Measurements from ENCODE around the gene USP32.

USP32 gene

DNA sequence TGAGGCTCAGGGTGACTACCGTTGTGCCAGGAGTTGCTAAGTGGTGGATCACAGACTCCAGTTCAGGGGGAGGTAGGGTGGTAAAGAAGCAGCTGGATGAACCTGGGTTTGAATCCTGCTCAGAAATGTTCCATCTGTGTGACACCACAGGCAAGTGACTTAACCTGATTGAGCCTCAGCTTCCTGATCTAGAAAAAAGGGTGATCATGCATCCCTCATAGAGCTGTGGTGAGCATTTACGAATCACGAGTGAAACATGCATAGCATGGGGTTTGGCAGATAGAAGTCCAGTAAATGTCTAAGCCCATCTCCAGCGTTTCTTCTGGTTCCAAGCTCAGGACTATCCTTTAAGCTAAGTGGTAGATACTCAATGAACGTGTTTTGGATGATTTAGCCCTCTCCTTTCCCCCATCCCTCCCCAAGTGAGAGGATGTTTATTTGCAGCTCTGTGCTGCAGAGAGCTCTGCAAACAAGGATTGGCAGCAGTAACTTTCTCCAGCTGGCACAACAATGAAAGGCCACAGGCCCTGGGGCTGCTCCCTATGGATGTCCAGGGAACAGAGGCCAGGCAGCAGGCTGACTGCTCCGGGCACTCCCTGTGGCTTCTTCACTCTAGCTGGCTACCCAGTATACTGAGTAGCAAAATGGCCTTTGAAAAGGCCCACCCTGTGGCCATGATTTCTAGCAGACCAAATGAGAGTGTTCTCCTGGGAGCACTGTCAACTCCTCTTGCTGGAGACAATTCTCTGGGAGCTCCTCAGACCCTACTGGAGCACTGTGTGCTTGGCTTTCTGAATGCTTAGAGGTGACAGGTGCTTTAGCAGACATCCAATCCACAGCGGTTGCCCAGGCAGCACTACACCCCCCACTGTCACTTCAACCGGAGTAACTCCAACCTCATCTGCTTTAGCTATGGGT is 220.8 kb downstream of the USP32 start:
- DNase-seq = peak; percentile 25

DNA sequence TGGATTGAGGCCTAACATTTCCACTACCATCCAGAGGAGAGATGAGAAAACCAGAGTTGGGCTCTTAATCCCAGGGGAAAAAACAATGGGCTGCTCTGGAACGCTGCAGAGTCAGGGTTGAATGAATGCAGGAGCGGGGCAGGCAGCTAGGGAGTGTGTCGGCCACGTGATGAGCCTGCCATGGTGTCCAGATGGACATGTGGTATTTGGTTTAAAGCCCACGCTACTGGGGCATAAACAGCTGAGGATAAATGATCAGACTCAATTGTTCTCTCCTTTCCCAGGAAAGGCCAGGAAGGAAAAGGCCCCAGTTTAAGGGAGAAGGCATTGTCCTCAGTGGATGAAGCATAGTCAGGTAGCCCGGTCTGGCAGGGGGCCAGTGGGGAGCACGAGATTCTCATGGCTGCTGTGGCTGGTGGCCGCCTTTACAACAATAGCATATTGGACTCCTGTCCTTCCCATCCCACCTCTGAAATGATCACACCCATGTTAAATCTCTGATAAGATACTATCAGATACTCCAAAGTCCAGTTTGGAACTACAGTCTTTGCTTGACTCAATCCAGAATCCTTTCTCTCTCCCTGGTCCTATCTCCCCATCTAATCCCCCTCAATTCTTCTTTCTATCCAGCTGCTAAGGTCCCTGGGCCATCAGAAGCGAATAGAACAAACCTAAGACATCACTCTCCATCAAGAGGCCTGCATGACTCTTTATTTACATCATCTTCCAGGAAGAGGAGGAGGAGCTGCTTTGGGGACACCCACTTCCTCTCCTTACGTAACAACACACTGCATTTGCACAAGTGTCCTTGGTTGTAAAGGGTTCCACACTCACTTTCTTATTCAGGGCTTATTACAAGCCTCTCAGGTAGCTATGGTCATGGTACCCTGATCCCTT is 221.8 kb downstream of the USP32 start:
- DNase-seq = peak; percentile 57

DNA sequence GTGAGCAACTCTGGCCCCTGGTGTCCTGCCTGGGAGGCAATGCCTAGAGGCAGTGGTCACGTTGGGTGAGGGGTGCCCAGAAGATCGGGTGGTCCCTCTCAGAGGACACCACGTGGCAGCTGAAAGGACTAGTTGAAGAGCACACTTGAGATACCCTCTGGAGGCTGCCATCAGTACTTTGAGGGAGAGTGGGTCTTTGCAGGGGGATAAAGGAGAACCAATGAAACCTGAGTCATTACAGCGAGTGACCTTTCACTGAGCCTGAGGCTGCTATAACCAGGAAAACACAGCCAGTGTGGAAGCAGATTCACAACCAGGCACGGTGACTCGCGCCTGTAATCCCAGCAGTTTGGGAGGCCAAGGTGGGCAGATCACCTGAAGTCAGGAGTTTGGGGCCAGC is 223.3 kb downstream of the USP32 start:
- DNase-seq = no peak

DNA sequence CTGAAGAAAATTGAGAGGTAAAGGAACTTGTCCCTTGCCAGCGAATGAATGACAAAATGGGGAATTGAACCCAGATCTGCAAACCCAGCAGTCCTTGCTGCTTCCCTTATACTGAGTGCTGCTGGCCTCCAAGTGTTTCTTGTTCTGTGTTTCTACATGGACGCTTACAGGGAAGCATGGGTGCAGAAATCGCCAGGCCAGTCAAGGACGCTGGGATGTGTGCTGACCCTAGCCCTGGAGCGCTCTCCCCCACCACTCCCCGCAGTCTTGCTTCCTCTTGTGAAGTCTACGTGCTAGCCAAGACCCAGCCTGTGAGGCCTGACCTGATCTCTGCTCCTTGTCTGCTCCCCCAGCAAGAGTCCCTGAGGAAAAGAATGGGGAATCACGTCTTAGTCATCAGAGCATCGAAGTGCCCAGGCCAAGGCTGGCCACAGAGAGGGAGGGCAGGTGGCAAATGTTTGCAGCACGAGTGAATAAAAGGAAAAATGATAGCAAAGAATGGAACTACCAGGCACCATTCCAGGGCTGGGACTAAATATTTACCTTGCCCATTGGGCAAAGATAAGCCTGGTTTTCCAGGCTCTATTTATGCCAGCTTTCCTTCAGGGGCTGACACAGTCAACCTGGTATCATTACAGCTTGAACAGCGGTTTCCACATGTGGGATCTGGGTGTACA is 224.7 kb downstream of the USP32 start:
- no peak for DNase-seq

DNA sequence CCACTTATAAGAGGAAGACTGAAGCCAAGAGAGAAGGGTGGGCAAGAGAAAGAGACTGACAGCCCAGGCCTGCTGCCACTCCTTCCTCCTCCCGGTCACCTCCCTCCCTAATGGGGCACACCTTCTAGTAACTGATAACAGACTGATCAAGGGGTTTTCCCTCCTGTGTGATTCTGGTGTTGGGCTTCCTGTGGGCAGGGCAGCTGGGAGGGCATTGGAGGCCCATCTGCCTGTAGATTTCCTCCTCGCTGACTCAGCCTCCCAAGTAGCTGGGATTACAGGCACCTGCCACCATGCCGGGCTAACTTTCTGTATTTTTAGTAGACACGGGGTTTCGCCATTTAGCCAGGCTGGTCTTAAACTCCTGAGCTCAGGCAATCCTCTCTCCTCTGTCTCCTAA is 226.0 kb downstream of the USP32 start:
- no peak for DNase-seq

DNA sequence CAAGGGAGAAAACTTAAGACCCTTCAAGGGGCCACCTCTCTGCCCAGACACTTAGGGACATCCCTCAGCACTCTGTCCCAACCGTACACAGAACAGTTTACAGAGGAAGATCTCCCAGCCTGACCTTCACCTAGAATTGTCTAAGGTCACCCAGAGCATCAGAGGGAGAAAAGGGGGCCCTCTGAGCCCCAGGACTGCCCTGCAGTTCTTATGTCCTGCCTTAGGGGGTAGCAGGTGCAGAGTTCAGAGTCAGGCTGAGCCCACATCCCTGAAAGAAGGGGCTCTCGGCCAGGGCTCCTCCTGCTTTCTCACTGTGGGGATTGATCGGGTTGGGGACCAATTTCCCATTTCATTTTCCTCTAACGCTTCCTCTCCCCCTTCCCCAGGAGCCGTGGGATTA is 226.7 kb downstream of the USP32 start:
- DNase-seq = no peak

DNA sequence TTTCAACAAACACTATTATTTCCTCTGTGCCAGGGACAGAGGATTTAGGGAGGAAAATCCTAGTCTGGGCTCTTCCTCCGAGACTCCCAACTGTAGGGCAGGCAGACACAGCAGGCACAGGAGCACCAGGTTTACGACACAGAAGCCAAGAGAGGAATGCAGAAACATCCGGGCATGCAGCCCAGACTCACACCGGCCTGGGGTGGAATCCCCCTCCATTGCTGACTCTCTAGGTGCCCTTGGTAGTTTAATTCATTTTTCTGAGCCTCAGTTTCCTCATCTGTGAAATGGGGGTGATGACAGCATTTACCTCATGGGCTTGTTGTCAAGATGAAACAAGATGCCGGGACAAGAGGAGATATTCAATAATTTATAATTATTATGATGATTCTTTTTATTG is 227.2 kb downstream of the USP32 start:
- DNase-seq = no peak

DNA sequence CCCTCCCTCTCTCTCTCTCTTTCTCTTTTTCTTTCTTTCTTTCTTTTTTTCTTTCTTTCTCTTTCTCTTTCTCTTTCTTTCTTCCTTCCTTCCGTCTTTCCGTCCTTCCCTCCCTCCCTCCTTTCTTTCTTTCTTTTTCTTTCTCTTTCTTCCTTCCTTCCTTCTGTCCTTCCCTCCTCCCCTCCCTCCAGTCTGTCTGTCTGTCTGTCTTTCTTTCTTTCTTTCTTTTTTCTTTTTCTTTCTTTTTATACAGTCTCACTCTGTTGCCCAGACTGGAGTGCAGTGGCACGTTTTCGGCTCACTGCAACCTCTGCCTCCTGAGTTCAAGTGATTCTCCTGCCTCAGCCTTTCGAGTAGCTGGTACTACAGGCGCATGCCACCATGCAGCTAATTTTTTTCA is 227.8 kb downstream of the USP32 start:
- no peak for DNase-seq

DNA sequence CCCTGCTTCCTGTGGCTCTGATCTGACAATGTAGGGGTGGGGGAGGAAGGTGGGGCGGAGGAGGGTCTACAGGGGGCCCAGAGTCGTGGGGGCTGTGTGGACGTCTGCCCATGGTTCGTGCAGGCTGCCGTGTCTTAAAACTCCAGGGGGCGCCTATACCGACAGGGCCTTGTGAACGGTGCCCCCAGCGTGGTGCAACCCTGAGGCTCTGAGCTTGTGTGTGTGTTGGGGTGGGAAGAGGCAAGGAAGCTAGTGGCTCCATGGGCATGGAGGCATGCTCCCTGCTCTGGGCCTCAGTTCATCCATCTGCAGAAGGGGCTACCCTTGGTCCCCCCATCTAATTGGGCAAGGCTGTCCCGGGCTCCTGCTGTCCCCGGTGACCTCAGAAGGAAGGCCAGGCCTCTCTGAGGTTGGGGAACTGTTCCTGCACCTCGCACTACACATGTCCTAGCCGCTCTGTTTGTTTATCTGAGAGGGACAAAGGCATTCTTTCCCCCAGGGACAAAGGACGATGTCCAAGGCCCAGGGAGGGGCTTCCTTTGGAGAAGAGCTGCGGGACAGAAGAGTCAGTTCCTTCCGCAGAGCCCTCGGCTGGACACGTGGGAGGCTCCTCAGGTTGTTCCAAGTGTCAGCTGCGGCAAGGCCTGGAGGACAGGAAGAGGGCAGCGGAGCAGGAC is 228.7 kb downstream of the USP32 start:
- no peak for DNase-seq

DNA sequence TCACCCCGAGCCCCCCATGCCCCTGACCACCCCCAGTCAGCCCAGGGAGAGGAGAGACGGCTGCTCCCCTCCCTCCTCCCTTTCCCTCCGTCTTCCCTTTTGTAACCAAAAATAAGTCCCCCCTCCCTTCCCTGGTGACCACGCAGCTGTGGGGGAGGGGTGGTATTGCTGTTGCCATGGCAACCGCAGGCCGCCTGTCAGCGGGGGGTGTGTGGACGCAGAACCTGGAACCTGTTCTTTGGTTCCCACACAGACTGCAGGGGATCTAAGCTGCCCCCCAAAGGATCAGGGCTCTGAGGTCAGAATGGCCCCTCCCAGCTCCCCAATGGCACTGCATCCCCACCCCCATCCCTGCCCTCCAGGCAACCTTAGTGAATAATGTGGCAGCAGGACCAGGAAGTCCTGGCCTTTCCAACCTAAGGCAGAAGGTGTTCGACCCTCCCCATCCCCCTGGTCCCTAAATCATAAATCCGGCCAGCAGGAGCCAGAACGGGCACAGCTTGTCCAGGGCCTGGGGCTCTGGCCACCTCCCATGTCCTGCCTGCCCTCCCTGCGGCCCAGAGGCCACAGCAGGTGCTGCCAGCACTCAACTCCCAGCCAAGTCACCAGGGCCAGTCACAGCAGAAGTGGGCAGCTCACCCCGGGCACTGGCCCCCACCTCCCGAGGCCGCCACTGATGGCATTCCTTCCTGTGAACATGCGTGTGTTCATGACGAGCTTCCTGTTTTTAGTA is 230.2 kb downstream of the USP32 start:
- no peak for DNase-seq

DNA sequence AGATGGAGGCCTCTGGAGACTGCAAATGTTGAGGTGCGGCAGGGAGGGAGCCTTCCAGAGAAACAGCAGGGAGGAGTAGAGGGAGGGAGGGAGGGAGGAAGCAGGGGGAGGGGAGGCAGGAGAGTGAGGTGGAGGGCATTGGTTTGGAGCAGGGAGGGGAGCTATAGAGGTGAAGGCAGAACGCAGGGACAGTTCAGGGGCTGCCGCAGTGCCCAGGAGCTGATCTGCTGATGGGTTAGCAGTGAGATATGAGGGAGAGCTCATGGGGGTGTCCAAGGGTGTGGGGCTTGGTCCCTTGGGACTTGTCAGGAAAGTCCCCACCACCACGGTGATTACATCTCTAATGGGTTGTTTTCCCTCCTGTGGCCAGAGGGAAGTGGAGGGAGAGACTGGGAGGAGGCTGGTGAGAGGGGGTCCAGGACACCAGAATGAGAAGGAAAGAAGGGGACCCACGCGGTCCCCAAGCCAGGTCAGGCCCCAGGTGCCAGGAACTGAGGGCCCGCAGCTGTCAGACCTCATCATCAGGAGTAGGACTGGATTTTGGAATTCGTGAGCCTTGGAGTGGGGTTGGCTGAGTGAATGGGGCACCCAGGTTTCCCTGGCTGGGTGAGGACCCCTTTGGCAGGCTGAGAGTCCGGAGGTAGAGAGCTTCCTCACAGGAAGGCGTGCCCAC is 231.0 kb downstream of the USP32 start:
- DNase-seq = no peak

DNA sequence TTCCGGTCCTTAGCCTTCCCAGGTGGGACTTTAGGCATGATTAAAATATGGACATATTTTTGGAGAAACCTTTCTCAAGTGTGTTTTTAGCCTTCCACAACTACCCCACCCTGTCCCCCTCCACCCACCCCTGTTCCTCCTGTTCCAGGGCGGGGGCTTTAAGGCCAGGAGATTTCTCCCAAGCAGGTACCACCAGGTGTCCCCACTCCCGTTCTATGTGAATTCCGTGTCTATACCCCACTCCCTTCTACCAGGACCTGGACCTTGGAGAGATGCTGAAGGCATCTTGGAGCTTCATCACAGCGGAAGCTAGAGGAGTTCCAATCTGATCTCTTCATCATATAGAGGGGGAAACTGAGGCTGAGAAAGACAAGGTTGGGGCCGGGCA is 232.5 kb downstream of the USP32 start:
- no peak for DNase-seq

DNA sequence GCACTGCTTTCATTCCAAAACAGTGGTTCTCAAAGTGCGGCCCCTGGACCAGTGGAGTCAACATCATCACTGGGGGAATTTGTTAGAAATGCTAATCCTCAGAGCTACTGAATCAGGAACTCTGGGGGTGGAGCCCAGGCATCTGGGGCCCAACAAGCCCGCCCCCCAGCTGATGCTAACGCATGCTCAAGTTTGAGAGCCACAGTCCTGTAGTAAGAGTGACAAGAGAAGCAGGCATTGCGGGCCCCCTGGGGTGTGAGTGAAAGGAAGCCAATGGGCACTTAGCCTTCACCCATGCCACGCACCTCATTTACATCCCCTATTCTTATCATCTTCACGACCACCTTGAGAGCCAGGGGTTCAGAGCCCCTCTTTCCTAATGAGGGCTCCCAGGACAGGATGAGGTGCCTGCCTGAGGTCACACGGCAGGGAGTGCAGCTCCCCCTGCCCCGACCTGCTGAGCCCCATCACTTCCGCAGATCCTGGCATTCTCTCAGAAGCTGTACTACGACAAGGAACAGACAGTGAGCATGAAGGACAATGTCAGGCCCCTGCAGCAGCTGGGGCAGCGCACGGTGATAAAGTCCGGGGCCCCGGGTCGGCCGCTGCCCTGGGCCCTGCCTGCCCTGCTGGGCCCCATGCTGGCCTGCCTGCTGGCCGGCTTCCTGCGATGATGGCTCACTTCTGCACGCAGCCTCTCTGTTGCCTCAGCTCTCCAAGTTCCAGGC is 233.0 kb downstream of the USP32 start:
- peak; percentile 17 for DNase-seq

DNA sequence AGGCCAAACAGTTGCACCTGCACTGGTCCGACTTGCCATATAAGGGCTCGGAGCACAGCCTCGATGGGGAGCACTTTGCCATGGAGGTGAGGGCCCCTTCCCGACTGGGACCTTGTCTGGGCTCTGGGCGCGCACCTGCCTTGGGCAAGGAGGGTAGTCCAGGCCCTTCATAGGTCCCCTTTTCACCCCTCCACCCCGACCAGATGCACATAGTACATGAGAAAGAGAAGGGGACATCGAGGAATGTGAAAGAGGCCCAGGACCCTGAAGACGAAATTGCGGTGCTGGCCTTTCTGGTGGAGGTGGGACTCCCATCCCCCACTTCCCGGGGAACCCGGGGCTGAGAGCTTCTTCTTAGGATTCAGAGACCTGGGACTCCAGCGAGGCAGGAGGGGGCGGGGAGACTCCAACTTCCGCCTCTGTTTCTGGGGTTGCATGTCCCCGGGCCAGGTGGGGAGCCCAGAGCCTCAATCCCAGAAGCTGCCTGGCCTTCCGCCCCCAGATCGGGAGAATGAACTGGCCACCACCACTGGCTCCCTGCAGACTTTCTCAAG is 234.4 kb downstream of the USP32 start:
- DNase-seq = no peak

DNA sequence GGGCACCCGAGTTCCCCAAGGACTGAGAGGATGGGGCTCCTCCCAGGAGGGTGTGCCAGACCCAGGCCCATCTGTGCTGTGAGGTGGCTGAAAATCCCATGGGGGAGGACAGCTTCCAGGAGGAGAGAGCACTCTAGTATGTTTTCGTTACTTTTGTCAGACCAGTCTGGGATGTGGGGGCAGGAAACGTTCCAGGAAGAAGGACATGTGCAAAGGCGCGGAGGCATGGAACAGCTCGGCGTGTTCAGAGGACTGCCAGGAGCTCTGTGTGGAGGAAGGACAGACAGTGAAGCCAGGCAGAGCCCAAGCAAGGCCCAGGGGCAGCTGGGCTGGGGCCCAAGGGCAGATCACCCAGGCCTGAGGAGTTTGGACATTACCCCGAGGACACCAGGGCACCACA is 235.2 kb downstream of the USP32 start:
- DNase-seq = no peak

DNA sequence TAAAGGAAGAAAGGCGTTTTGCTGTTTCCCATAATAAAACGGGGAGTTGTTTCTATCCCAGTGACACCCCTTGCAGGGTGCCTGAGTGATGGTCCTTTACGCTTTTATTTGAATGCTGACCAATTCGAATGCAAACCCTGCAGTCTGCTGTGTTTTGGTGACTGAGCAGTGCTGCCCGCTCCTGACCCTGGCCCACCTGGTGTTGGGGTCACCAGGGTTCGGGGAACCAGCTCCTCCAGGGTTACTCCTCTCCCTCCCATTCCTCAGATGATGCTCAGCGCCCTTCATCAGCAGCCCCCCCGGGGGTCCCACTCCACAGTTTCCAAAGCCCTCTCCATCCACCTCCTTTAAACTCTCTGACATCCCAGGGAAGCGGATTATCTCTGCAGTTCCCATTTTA is 236.1 kb downstream of the USP32 start:
- DNase-seq = no peak

DNA sequence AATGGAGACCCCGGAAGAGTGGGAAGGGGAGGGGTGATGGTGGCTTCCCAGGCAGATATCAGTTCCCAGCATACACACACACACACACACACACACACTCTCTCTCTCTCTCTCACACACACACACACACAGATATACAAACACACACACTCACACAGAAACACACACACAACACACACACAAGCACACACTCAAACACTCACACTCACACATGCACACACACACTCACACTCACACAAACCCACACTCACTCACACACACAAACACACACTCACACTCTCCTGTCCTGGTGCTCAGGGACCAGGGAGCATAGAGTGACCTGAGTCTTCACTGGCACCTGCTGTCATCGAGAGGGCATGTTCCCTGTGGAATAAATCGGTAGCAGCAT is 236.5 kb downstream of the USP32 start:
- no peak for DNase-seq

DNA sequence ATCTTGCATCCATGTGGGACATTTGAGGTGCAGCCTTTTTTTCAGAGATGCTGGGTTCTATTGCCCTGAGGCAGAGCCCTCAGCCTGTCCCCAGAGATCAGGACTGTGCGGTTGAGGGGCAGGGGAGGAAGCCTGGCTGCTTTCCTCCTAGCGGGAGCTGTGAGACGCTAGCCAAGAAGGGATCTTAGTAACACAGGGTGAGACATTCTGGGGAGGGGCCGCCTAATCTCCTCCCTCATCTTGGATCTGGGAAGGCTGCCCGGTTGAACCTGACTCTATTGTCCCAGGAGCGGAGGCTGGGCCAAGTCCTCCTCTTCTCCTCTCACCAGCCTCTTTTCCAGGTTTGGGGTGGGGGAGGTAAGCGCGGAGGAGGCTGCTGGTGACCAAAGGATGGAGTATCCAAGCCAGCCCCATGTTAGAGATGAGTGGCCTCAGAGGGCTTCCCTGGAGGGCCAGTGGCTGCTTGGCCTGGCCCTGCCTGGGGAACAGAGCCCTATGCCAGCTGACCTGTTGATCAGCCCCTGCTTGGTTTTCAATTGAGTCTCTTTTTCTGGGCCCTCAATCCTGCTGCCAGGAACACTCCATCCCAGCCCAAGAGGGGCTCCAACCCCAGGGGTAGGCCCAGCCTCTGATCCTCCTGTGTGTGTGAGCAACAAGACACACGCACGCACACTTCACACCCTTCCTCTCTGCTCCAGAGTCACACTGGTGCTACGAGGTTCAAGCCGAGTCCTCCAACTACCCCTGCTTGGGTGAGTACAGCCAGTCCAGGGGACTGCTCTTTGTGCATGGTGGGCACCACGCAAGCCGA is 237.1 kb downstream of the USP32 start:
- peak; percentile 73 for DNase-seq
